Heart right ventricle (tissue), 16 donors: Measurements from ENCODE around the gene CASKIN2. TPM values are rescaled to one million over a fixed set of nuclear protein-coding genes. Genes with fewer than 3 reads are reported as not detected.

Source experiments
- ATAC-seq, 8 donors: fragments of 200-7000 bp; cut with Tn5 transposase; one replicate each; pipeline ENCODE4 v1.9.1; 2020; ENCODE audit warnings: mild to moderate bottlenecking in 8 of 8, moderate library complexity in 8 of 8, moderate number of reproducible peaks in 1 of 8
- DNase-seq, 2 donors: peaks; one replicate each; pipeline ENCODE4 v3.0.0-alpha.2; 2020
- H3K27ac ChIP-seq, 10 donors: fragments of 200-600 bp; sonication (generic) in 2 of 10; one replicate each; pipeline versions ENCODE4 v1.5.0 to v1.8.0; 2020 to 2022; ENCODE audit warnings: mild to moderate bottlenecking in 3 of 10
- H3K27me3 ChIP-seq, 7 donors: fragments of 200-600 bp; one replicate each; pipeline ENCODE4 v1.8.0; 2021 to 2022; ENCODE audit warnings: mild to moderate bottlenecking in 2 of 7
- H3K36me3 ChIP-seq, 9 donors: fragments of 200-600 bp; sonication (generic) in 1 of 9; one replicate each; pipeline versions ENCODE4 v1.5.0 to v1.8.0; 2020 to 2022; ENCODE audit warnings: mild to moderate bottlenecking in 2 of 9
- H3K4me1 ChIP-seq, 9 donors: fragments of 200-600 bp; sonication (generic) in 1 of 9; one replicate each; pipeline versions ENCODE4 v1.5.0 to v1.8.0; 2020 to 2022; ENCODE audit warnings: mild to moderate bottlenecking in 4 of 9
- H3K4me3 ChIP-seq, 10 donors: fragments of 200-600 bp; sonication (generic) in 2 of 10; one replicate each; pipeline versions ENCODE4 v1.5.0 to v1.8.0; 2020 to 2022; ENCODE audit warnings: mild to moderate bottlenecking in 7 of 10, moderate library complexity in 2 of 10
- H3K9me3 ChIP-seq, 11 donors: fragments of 200-600 bp in 10 of 11; sonication (generic) in 2 of 11; one replicate each; pipeline versions ENCODE4 v1.5.0 to v1.8.0; 2013 to 2022; ENCODE audit warnings: mild to moderate bottlenecking in 2 of 11, control low read depth in 1 of 11, moderate library complexity in 1 of 11
- WGBS, 2 donors: extraction: QIAGEN DNeasy Blood & Tissue Kit; methylation state at CpG; one replicate each; pipeline ENCODE4 v1.1.7; 2013; ENCODE audit warnings: inconsistent platforms in 1 of 2; 5-methylcytosine and 5-hydroxymethylcytosine counted together
- intact Hi-C, 10 donors: fragments of 100-400 bp; cut with DNase I; formaldehyde crosslinking; loops; one replicate each; pipeline versions ENCODE4 v1.11.1 to v1.14.2; 2022
- polyA plus RNA-seq, 2 donors: library from polyadenylated mRNA; stranded (reverse); fragments of 200-250 nt; gene quantifications; one replicate each; pipeline ENCODE4 v1.2.3, GENCODE V29; 2013
- total RNA-seq, 10 donors: library from RNA; stranded (reverse); fragmentation: NEBNext Ultra II Directional in 3 of 10; extraction: Animal tissue kit (Norgen Biotek cat#: 25700) in 3 of 10; gene quantifications; one replicate each; pipeline versions ENCODE4 v1.2.1 to v1.2.4, GENCODE V29; 2021 to 2023
- TF ChIP-seq, protein P1 (sequence below), 9 donors: fragments of 200-600 bp; sonication (generic) in 2 of 9; IDR thresholded peaks; one replicate each; pipeline versions ENCODE4 v1.5.0 to v1.8.0; 2021 to 2022; ENCODE audit warnings: antibody characterized with exemption in 9 of 9, mild to moderate bottlenecking in 5 of 9, moderate library complexity in 1 of 9
- donor health status: Arrhythmogenic right ventricular cardiomyopathy.
- donor health status: ischemic (EF 13 %, LVEDD 7.1; RV severe dilation, severe dysfunction).
- donor health status: healthy with polysubstance abuse.
- donor health status: DM: no; HTN: yes; CAD: no.
- donor health status: DM: no; HTN: no; CAD: no.
- donor health status: ischemic (EF 25% LVEDD 6.9; RV normal size, moderate dysfunction).
- donor health status: ischemic (EF 25% LVEDD 5.7; RV mildly dilated, moderate dysfunction).
- donor health status: healthy.
- donor health status: DM: yes; HTN: yes; CAD: no.
- donor health status: Ischemic cardiomyopathy.
- donor health status: ischemic (EF 35%, LVEDD 5.7; RV mildly dilated, moderate dysfunction).
- donor health status: nonischemic (EF 11% LVEDD 7.7; RV severe dilation, severe dysfunction).
- donor health status: DM: yes; HTN: yes; CAD: no.
- donor health status: PGD.
- donor health status: ischemic (EF 29% LVEDD 5.4; RV normal size, mild dysfunction).
- donor health status: nonischemic (EF 23%, LVEDD 6.1; RV moderate dilation, normal function).

CASKIN2 gene
- total and polyA plus RNA-seq, 12 donors = 17.6 to 59.2 (median 36.5) TPM

DNA sequence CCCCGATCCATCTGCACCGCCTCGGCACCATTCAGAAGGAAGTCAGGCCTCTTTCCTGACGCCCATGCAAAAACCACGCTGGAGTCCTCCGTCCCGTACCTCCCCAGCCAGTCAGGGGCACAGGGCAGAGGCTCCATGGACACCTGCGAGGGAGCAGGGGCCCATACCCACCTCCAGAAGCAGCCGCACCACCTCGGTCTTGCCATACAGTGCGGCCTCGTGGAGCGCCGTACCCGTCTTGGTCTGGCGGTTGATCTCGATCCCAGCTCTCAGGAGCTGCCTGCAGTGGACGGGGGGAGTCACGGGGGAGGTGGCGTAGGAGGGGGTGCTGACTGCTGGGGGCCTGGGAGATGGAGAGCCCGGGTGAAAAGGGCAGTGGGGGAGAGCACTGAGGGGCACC is 9.2 kb downstream of the CASKIN2 start:
- H3K9me3 ChIP-seq = no peaks in the 10 kb centered on the region
- TF ChIP-seq, protein P1, sequence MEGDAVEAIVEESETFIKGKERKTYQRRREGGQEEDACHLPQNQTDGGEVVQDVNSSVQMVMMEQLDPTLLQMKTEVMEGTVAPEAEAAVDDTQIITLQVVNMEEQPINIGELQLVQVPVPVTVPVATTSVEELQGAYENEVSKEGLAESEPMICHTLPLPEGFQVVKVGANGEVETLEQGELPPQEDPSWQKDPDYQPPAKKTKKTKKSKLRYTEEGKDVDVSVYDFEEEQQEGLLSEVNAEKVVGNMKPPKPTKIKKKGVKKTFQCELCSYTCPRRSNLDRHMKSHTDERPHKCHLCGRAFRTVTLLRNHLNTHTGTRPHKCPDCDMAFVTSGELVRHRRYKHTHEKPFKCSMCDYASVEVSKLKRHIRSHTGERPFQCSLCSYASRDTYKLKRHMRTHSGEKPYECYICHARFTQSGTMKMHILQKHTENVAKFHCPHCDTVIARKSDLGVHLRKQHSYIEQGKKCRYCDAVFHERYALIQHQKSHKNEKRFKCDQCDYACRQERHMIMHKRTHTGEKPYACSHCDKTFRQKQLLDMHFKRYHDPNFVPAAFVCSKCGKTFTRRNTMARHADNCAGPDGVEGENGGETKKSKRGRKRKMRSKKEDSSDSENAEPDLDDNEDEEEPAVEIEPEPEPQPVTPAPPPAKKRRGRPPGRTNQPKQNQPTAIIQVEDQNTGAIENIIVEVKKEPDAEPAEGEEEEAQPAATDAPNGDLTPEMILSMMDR (IDR thresholded peaks at IDR 0.05) = no peak
- 91% methylated on average over 21 of the region's 21 CpGs for WGBS, 2 donors
- ATAC-seq (no peak), DNase-seq (peak in 1 of 2 donors; percentile 11)
- peaks cover 0 to 98% (median 15%) of the 10 kb centered on the region in 9 donors for H3K36me3 ChIP-seq
- H3K4me1 ChIP-seq = peaks cover 23 to 49% (median 39%) of the 10 kb centered on the region in 9 donors
- H3K4me3 ChIP-seq = no peak overlapping the region
- peak overlapping the region in 1 of 10 donors; percentile 15 for H3K27ac ChIP-seq
- H3K27me3 ChIP-seq = no peaks in the 10 kb centered on the region
- intact Hi-C loops = no loop called here

DNA sequence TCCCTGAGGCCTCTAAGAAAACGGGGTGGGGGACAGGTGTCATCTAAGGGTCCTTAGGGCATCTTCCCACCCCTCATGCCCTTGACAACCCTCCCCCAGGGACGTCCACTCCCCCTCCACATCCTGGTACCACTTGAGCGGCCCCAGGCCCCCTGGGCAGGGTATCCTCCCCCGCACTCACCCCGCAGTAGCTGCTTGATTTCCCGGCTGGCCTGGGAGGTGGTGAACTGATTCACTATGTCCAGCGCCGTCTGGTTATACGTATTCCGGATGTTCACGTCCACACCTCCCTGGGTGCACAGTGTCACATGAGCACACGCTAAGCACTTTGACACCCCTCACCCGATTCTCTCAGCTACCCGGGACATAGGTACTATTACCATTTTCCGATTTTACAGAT is 9.7 kb downstream of the CASKIN2 start:
- no peaks in the 10 kb centered on the region for H3K27me3 ChIP-seq
- H3K36me3 ChIP-seq = peaks cover 0 to 98% (median 15%) of the 10 kb centered on the region in 9 donors
- no peak overlapping the region for H3K4me3 ChIP-seq
- H3K27ac ChIP-seq = peak overlapping the region in 2 of 10 donors; percentile 15 to 43
- H3K9me3 ChIP-seq = no peaks in the 10 kb centered on the region
- WGBS, 2 donors = 78 to 80% methylated on average over 15 of the region's 15 CpGs
- ATAC-seq = no peak
- no peak for DNase-seq
- intact Hi-C loops = no loop called here
- peaks cover 21 to 49% (median 37%) of the 10 kb centered on the region in 9 donors for H3K4me1 ChIP-seq
- TF ChIP-seq, protein P1 (IDR thresholded peaks at IDR 0.05) = no peak

DNA sequence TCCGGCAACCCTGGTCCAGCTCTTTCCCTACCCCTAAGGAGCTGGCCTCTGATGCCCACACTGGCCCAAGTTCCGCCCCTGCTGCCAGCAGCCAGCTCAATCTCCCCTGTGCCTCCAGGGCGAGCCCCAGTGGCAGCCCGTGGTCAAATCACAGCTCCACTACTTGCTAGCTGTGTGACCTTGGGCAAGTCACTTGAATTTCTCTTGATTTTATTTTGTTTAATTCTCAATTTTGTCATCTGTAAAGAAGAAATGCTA is 10.3 kb downstream of the CASKIN2 start:
- Histone ChIP-seq H3K36me3 (peaks cover 0 to 98% (median 15%) of the 10 kb centered on the region in 9 donors), H3K27ac (peak overlapping the region in 1 of 10 donors; percentile 43), H3K9me3 (no peaks in the 10 kb centered on the region), H3K27me3 (no peaks in the 10 kb centered on the region), H3K4me3 (no peak overlapping the region), H3K4me1 (peaks cover 15 to 49% (median 37%) of the 10 kb centered on the region in 9 donors)
- WGBS, 2 donors = 89 to 91% methylated on average over 4 of the region's 4 CpGs
- ATAC-seq (no peak), DNase-seq (no peak)
- TF ChIP-seq, protein P1 (IDR thresholded peaks at IDR 0.05) = no peak
- intact Hi-C loops = no loop called here

DNA sequence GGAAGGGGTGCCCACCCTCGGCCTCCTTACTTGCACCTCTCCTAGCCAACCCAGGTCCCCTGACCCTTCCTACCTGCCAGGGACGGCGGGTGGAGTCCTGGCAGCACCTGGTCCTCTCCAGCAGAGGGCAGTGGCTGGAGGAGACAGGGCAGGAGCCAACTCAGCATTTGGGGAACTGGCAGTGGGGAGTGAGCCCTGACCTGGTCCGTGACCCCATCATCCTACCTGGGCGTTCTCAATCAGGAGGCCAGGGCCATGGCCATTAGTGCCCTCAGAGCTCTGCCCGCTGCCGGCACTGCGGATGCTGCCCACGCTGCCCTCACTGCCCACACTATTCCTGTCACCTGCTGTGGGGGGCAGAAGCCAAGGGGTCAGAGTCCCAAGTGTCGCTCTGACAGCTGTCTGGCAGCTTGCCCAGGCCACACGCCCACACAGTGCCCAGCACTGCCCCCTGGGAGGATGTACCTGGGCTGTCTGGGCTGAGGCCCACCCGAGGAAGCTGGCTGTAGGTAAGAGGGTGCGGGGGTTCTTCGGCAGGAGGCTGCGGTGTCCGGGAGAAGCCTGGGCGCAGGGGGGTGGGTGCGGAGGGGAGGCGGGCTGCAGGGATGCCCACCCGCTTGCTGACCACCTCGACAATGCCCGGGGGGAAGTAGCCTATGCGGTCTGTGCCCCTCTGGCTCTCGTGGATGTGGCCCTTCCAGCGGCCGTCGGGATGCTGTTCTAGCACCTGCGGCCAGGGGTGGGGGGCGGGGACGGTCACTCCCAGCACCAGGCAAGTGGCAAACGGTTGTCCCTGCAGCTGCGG is 10.8 kb downstream of the CASKIN2 start:
- H3K27ac ChIP-seq = peak overlapping the region in 3 of 10 donors; percentile 3 to 43 (median 5)

More for the DNA sequence above, 10.8 kb downstream of the CASKIN2 start:
- Histone ChIP-seq H3K36me3 (peaks cover 0 to 98% (median 15%) of the 10 kb centered on the region in 9 donors), H3K27me3 (no peaks in the 10 kb centered on the region), H3K4me3 (no peak overlapping the region), H3K4me1 (peaks cover 15 to 49% (median 36%) of the 10 kb centered on the region in 9 donors), H3K9me3 (no peaks in the 10 kb centered on the region)
- peak in 1 of 2 donors; percentile 37 for DNase-seq
- 72 to 75% methylated on average over 29 to 32 of the region's 32 CpGs for WGBS, 2 donors
- intact Hi-C loops = no loop called here
- ATAC-seq = peak in 1 of 8 donors; percentile 5
- TF ChIP-seq, protein P1 (IDR thresholded peaks at IDR 0.05) = peak in 8 of 9 donors; percentile 32 to 67 (median 56)
